ENCODE data around the gene HECW1. TPM values are rescaled to one million over a fixed set of nuclear protein-coding genes. Genes with fewer than 3 reads are reported as not detected.

The HECW1 gene
- total RNA-seq, 1 experiment from 2014 or later, result 0.77 TPM

DNA sequence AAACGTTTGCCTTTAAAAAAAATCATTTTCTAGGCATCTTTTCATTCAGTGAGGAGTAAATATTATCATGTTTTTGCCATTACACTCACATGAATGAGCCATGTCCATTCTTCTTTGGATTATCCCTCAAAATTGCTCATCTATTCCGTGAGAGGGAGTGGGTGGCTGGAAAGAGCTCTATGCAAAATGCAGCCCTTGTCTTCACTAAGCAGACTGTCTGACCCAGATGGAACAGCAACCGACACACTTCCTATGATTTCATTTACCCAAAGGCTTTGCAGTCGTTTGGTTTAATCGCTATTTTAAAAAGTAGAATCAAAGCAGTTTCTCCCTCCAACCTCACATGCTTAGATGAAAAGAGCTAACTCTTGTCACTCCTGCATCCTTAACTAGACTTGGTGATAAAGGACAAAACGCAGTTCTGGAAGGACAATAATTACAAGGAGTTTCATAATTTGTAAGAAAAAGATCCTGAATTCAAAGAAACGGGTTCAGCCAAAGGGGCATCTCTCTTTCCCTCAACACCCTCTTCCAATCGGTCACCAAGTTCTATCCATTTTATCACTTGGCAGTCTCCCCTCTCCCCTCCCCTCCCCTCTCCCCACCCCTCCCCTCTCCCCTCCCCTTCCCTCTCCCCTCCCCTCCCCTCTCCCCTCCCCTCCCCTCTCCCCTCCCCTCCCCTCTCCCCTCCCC, 272.3 kb downstream of the HECW1 start:
- ATAC-seq, result no peak
- POLR2A ChIA-PET, result no interaction called here
- H3K4me3 ChIP-seq (ENCODE audit: low read depth in 2 of 2, low read length in 2 of 2), result no peak overlapping the region
- in situ Hi-C loops (cut with HindIII; ENCODE audit: low pct_unique_long_range_greater_than_20kb, low sequenced_read_pairs), result no loop called here
- BruUV-seq (replicated peaks), result no TSS peak
- no peak for TF ChIP-seq SIN3A (IDR thresholded peaks at IDR 0.05; ENCODE audit: borderline replicate concordance, insufficient read depth, low read depth, low read length)
- no peak for TF ChIP-seq POLR2AphosphoS5 (IDR thresholded peaks at IDR 0.05; ENCODE audit: low read depth, low read length)
- TF ChIP-seq TCF7L2 (IDR thresholded peaks at IDR 0.05; ENCODE audit: low read depth, low read length), result no peak
- TF ChIP-seq, protein P1, sequence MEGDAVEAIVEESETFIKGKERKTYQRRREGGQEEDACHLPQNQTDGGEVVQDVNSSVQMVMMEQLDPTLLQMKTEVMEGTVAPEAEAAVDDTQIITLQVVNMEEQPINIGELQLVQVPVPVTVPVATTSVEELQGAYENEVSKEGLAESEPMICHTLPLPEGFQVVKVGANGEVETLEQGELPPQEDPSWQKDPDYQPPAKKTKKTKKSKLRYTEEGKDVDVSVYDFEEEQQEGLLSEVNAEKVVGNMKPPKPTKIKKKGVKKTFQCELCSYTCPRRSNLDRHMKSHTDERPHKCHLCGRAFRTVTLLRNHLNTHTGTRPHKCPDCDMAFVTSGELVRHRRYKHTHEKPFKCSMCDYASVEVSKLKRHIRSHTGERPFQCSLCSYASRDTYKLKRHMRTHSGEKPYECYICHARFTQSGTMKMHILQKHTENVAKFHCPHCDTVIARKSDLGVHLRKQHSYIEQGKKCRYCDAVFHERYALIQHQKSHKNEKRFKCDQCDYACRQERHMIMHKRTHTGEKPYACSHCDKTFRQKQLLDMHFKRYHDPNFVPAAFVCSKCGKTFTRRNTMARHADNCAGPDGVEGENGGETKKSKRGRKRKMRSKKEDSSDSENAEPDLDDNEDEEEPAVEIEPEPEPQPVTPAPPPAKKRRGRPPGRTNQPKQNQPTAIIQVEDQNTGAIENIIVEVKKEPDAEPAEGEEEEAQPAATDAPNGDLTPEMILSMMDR (IDR thresholded peaks at IDR 0.05), result no peak
- TF ChIP-seq, protein P2, sequence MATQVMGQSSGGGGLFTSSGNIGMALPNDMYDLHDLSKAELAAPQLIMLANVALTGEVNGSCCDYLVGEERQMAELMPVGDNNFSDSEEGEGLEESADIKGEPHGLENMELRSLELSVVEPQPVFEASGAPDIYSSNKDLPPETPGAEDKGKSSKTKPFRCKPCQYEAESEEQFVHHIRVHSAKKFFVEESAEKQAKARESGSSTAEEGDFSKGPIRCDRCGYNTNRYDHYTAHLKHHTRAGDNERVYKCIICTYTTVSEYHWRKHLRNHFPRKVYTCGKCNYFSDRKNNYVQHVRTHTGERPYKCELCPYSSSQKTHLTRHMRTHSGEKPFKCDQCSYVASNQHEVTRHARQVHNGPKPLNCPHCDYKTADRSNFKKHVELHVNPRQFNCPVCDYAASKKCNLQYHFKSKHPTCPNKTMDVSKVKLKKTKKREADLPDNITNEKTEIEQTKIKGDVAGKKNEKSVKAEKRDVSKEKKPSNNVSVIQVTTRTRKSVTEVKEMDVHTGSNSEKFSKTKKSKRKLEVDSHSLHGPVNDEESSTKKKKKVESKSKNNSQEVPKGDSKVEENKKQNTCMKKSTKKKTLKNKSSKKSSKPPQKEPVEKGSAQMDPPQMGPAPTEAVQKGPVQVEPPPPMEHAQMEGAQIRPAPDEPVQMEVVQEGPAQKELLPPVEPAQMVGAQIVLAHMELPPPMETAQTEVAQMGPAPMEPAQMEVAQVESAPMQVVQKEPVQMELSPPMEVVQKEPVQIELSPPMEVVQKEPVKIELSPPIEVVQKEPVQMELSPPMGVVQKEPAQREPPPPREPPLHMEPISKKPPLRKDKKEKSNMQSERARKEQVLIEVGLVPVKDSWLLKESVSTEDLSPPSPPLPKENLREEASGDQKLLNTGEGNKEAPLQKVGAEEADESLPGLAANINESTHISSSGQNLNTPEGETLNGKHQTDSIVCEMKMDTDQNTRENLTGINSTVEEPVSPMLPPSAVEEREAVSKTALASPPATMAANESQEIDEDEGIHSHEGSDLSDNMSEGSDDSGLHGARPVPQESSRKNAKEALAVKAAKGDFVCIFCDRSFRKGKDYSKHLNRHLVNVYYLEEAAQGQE (IDR thresholded peaks at IDR 0.05; ENCODE audit: insufficient read depth in 1 of 2, low read depth in 2 of 2, low read length in 1 of 2), result no peak
- intact Hi-C loops (cut with micrococcal nuclease; ENCODE audit: unreplicated experiment), result no loop called here
- peaks cover 4% of the 10 kb centered on the region; the same call in 1 of the 2 replicates for H3K27me3 ChIP-seq (ENCODE audit: control insufficient read depth, insufficient read depth, low read length)
- no peaks in the 10 kb centered on the region for H3K36me3 ChIP-seq (ENCODE audit: control insufficient read depth, insufficient read depth, low read length)
- no peak for DNase-seq (ENCODE audit: low read depth, low spot score)
- H3K4me1 ChIP-seq (ENCODE audit: control insufficient read depth, insufficient read depth, low read length), result no peaks in the 10 kb centered on the region
- no peaks in the 10 kb centered on the region for H3K9me3 ChIP-seq (ENCODE audit: control insufficient read depth, insufficient read depth, low read depth, low read length)
- CTCF ChIA-PET, result no interaction called here
- H3K27ac ChIP-seq (ENCODE audit: low read length), result no peak overlapping the region

DNA sequence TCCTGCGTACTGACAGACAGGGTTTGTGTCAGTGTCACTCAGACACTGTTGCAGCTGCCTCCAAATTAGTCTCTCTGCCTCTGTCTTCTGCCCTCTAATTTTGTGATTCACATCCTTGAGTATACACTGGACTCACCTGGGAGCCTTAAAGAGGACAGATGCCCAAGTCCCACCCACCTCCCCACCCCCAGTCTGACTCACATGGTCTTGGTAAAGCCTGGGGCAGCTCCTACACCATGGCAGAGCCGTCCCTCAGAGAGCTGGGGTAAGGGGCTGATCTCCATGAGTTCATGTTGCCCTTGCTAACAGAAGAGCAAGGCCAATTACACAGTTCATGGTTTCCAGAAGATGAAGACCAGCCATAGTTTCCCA, 272.8 kb downstream of the HECW1 start:
- intact Hi-C loops (cut with micrococcal nuclease; ENCODE audit: unreplicated experiment), result no loop called here
- H3K27ac ChIP-seq (ENCODE audit: low read length), result no peak overlapping the region
- POLR2A ChIA-PET, result no interaction called here

More for the DNA sequence above, 272.8 kb downstream of the HECW1 start:
- TF ChIP-seq, protein P2 (IDR thresholded peaks at IDR 0.05; ENCODE audit: insufficient read depth in 1 of 2, low read depth in 2 of 2, low read length in 1 of 2), result no peak
- TF ChIP-seq SIN3A (IDR thresholded peaks at IDR 0.05; ENCODE audit: borderline replicate concordance, insufficient read depth, low read depth, low read length) (no peak), TCF7L2 (IDR thresholded peaks at IDR 0.05; ENCODE audit: low read depth, low read length) (no peak), POLR2AphosphoS5 (IDR thresholded peaks at IDR 0.05; ENCODE audit: low read depth, low read length) (no peak)
- TF ChIP-seq, protein P1 (IDR thresholded peaks at IDR 0.05), result no peak
- in situ Hi-C loops (cut with HindIII; ENCODE audit: low pct_unique_long_range_greater_than_20kb, low sequenced_read_pairs), result no loop called here
- no peak for ATAC-seq
- Histone ChIP-seq H3K4me1 (ENCODE audit: control insufficient read depth, insufficient read depth, low read length) (no peaks in the 10 kb centered on the region), H3K27me3 (ENCODE audit: control insufficient read depth, insufficient read depth, low read length) (peaks cover 4% of the 10 kb centered on the region; the same call in 1 of the 2 replicates), H3K36me3 (ENCODE audit: control insufficient read depth, insufficient read depth, low read length) (no peaks in the 10 kb centered on the region), H3K4me3 (ENCODE audit: low read depth in 2 of 2, low read length in 2 of 2) (no peak overlapping the region), H3K9me3 (ENCODE audit: control insufficient read depth, insufficient read depth, low read depth, low read length) (no peaks in the 10 kb centered on the region)
- BruUV-seq (replicated peaks), result no TSS peak
- DNase-seq (ENCODE audit: low read depth, low spot score), result no peak
- CTCF ChIA-PET, result no interaction called here
